ENCODE measurements around the gene SWAP70.
"Not testable (repeated sequence)": the region's sequence is repeated elsewhere in the genome, so short reads cannot be mapped to it uniquely, and the experiment has no call there.

Gene SWAP70

GRCh38 chr11:9663699-9664275 is at the start of gene SWAP70:
SWAP70 (plus strand) TSS chr11:9664077; CDS start chr11:9664180, 103 bp downstream.
- peak; percentile 74 to 75 for DNase-seq (ENCODE audit: low read depth in 2 of 2)

DNA sequence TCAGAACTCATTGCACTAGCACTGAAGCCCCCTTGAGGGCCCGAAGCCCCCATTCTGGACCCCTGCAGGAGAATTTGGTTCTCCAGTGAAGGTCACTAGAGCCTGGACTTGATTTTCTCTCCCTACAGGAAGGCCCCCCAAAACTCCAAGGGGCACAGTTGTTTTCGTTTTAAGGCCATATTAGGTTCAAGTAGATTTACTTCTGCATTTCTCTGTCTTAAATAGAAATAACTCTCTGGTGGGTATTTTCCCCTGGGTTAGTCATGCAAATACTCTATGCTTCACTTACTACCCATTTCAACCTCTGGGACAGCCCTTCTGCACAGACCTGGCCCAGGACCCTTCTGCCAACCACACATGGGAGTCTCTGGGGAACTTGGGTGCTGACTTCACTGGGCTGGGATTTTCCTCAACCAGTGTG is 48.8 kb upstream of the SWAP70 start:
- no peak for DNase-seq (ENCODE audit: low read depth in 2 of 2)

- no peak for DNase-seq (ENCODE audit: low read depth in 2 of 2)
Observed at GRCh38 chr11:9616042-9616675, 47.7 kb upstream of the SWAP70 start.

DNA sequence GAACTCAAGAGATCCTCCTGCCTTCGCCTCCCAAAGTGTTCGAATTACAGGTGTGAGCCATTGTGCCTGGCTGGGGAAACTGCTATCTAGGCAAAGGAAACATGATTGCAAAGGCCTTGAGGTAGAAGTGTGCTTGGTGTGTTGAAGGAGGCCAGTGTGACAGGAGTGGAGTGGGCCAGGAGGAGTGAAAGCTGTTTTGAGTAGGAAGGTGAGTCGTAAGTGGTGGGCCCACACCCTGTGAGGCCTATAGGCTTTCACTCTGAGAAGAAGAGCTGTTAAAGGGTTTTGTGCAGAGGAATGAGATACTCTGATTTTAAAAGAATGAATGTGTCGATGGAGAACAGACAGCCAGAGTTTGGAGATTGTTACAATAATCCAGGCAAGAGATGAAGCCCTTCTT is 47.0 kb upstream of the SWAP70 start:
- no peak for DNase-seq (ENCODE audit: low read depth in 2 of 2)

- DNase-seq (ENCODE audit: low read depth in 2 of 2): peak; percentile 58
Observed at GRCh38 chr11:9617940-9618339, 45.9 kb upstream of the SWAP70 start.

GRCh38 chr11:9619004-9619403 is 44.9 kb upstream of the SWAP70 start:
- no peak for DNase-seq (ENCODE audit: low read depth in 2 of 2)

DNA sequence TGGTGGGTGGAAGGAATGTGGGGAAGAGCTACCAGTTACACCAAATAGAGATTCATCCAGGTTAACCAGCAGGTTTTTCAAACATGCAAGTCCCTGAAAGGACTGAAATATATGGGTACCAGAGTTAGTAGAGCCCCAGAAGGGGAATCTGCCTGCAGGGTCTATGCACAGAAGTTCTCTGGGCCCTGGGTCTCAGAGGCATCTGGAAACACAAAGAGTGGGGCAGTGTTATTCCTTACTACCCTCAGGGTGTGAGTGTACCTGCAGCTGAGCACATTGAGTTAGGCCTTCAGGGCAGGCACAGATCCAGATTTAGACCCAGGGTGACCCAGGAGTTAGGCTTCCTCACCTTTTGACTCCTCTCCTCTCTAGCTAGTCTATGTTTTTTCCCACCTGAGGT is 43.9 kb upstream of the SWAP70 start:
- DNase-seq (ENCODE audit: low read depth in 2 of 2): no peak

DNA sequence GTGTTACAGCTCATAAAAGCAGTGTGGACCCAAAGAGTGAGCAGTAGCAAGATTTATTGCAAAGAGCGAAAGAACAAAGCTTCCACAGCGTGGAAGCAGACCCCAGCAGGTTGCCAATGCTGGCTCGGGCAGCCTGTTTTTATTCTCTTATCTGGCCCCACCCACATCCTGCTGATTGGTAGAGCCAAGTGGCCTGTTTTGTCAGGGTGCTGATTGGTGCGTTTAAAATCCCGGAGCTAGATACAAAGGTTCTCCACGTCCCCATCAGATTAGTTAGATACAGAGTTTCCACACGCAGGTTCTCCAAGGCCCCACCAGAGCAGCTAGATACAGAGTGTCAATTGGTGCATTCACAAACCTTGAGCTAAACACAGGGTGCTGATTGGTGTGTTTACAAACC is 41.5 kb upstream of the SWAP70 start:
- not testable (repeated sequence) for DNase-seq (ENCODE audit: low read depth in 2 of 2)

GRCh38 chr11:9623053-9623452 is 40.8 kb upstream of the SWAP70 start:
- not testable (repeated sequence) for DNase-seq (ENCODE audit: low read depth in 2 of 2)

GRCh38 chr11:9624448-9624847 is 39.4 kb upstream of the SWAP70 start:
- DNase-seq (ENCODE audit: low read depth in 2 of 2): no peak

DNA sequence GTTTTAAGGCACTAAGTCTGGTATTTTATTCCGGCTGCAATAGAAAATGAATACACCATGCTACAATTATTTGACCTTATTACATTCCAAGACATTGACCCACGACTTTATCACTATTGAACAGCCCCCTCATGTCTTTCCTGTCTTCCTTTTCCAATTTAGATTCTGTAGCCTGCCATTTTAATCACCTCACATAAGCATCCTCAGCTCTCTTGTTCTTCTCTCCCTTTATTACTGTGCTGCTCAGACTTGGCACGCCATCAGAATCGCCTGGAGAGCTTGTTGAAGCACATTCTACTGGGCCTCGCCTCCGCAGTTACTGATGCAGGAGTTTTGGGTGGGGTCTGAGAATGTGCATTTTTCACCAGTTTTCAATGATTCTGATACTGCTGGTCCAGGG is 38.7 kb upstream of the SWAP70 start:
- no peak for DNase-seq (ENCODE audit: low read depth in 2 of 2)

- no peak for DNase-seq (ENCODE audit: low read depth in 2 of 2)
Observed at GRCh38 chr11:9625728-9626127, 38.1 kb upstream of the SWAP70 start.

DNA sequence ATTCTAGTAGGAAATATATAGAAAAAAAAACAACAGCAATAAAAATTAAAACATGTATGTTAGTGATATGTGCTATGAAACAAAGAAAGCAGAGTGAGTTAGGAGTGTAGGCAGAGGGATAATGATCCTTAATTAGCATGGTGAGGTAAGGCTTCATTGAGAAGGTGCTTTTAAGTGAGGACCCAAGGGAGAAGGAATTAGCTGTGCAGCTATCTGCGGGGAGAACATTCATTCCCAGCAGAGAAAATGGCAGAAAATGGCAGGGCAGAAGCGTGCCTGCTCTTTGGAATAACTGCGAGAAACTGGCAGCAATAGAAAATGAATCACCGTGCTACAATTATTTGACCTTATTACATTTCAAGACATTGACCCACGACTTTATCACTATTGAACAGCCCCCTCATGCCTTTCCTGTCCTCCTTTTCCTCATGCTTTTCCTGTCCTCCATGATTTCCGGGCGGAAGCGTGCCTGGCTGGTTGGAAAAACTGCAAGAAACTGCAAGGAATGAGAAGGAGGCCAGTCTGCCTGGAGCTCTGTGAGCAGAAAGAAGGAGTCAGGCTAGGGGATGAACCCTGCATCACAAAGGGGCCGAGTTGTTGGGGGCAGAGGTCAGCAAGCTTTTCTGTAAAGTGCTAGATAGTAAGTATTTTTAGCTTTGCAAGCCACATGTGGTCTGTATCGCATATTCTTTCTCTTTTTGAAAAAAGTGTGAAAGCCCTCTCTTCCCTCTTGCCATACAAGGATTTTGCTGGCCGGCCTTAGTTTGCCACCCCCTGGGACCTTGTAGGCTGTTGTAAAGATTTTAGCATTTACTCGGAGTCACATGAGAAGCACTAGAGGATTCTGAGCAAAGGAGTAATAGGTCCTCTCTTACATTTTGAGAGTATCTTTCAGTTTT is 37.1 kb upstream of the SWAP70 start:
- no peak for DNase-seq (ENCODE audit: low read depth in 2 of 2)

DNA sequence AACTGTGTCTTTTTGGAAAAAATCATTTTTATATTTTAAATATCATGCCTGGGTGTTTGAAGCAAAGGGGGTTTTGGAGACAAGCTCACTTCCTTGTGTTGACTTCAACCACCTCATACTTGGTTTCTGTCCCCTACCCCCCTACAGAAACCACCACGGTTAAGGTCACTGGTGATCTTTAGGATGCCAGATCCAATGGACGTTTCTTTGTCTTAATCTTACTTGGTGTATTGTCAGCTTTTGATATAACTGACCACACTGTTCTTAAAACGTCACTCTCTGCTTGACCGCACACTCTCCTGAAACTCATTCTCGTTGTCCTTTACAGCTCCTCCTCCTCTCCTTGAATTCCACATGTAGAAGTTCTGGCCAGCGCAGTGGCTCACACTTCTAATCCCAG is 34.8 kb upstream of the SWAP70 start:
- DNase-seq (ENCODE audit: low read depth in 2 of 2): no peak

GRCh38 chr11:9633679-9634078 is 30.2 kb upstream of the SWAP70 start:
- DNase-seq (ENCODE audit: low read depth in 2 of 2): no peak

DNA sequence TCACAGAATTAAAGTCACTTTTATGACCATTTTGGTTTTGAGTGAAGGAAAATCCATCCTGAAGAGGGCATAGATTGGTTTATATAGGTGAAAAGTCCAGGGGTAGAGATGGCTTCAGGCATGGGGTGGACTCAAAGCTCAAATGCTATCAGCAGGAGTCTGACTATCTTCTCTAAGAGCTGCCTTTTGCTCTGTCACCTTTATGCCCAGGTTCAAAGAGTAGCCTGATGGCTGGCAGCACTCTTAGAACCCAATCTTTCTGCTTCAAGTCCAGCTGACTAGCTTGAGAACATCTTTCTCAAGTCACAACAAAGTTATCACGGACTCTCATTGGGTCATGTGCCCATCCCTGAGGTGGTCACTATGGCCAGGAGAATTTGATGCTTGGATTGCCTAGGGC is 27.2 kb upstream of the SWAP70 start:
- no peak for DNase-seq (ENCODE audit: low read depth in 2 of 2)

DNA sequence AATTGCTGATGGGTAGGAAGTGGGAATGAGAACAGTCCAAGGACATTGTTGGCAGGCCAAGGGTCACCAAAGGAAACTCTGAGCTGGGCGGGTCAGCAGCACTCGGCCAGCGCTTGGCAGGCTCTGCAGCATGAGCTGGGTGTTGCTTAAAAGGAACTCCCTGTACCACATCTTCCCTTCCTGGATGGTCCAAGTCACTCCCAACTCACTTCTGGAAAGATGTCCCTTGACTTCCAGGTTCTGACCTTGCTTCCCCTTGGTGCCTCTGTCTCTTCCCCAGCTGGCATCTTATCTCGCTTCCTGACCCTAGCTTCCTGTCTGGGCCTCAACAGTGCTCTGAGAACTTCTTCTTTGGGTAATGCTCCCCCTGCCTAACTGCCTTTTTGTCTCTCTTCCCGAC is 24.8 kb upstream of the SWAP70 start:
- DNase-seq (ENCODE audit: low read depth in 2 of 2): no peak

- DNase-seq (ENCODE audit: low read depth in 2 of 2): no peak
Observed at GRCh38 chr11:9639985-9640384, 23.9 kb upstream of the SWAP70 start.

DNA sequence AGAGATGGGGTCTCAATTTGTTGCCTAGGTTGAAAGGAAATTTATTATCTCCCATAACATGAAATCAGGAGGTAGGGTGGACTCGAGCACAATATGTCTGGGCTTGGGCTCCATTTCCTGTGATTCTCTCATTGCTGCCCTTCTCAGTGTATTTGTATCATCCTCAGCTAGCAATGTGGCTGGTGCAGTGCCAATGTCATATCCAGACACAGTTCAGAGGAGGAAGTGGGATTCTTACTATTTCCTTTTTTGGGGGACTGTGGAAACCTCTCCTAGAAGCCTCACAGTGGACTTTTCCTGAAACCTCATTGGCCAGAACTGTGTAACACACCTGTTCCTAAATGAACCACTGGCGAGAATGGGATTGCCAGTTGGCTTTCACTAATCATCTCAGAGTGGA is 21.0 kb upstream of the SWAP70 start:
- DNase-seq (ENCODE audit: low read depth in 2 of 2): no peak

DNA sequence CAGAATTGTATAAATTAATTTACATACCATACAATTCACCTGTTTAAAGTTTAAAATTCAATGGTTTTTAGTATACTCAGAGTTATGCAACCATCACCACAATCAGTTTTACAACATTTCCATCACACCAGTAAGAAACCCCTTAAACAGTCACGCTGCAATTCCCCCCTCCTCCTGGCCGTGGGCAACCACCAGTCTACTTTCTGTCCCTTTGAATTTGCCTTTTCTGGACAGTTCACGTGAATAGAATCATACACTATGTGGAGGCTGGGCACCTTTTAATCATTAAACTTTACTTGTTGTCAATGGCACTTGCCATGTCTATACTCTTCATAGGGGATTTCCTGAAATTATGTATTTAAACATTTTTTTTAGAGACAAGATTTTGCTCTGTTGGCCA is 20.1 kb upstream of the SWAP70 start:
- DNase-seq (ENCODE audit: low read depth in 2 of 2): no peak

DNA sequence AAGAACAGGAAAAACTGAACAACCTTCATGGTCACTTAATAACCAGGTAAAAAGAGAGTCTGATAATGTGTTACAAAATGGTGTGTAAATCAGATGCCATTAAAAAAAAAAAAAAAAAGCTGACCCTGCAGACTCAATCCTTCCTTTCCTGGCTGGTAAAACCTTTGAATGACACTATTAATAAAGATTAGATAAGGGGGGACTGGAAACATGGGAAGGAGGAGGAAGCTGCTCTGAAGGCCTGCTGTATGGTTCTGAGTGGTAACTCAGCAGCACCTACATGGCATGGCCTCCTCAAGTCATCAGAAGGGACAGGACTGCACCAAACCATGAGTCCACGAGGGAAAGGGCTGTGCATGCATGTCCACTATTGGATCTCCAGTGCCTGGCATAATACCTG is 18.0 kb upstream of the SWAP70 start:
- no peak for DNase-seq (ENCODE audit: low read depth in 2 of 2)

- no peak for DNase-seq (ENCODE audit: low read depth in 2 of 2)
Observed at GRCh38 chr11:9646324-9646723, 17.6 kb upstream of the SWAP70 start.

DNA sequence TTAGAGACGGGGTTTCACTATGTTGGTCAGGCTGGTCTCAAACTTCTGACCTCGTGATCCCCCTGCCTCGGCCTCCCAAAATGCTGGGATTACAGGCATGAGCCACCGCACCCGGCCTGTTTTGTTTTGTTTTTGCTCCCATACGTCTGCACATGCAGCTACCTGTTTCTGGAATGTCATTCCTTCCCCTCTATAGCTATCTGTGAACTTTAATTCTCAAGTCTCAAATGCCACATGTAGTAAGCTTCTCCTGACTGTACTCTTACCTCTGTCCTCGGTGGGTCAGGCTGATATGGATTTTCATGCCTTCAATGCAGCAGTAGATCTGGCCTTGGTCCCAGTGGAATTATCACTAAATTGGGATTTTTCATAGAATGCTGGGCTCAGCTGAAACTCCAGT is 12.4 kb upstream of the SWAP70 start:
- no peak for DNase-seq (ENCODE audit: low read depth in 2 of 2)

Data from fibroblast of skin of left quadriceps (primary cell).